Right lung (tissue), 5 donors: ENCODE data around the gene EEFSEC. TPM values are rescaled to one million over a fixed set of nuclear protein-coding genes. Genes with fewer than 3 reads are reported as not detected.

Experiments used
- DNase-seq, 2 donors: peaks; one replicate each; pipeline ENCODE4 v3.0.0-alpha.2; 2013
- polyA plus RNA-seq, 5 donors: library from polyadenylated mRNA; unstranded; fragments of 120-200 nt; gene quantifications; one replicate each; pipeline versions ENCODE4 v1.2.1 to v1.2.3, GENCODE V29; 2013; ENCODE audit warnings: inconsistent platforms in 1 of 5, low replicate concordance in 1 of 5; ENCODE audit not compliant: insufficient read length in 5 of 5, insufficient read depth in 1 of 5

EEFSEC gene
- polyA plus RNA-seq, 5 donors = 17.5 to 28.6 (median 18.8) TPM

DNA sequence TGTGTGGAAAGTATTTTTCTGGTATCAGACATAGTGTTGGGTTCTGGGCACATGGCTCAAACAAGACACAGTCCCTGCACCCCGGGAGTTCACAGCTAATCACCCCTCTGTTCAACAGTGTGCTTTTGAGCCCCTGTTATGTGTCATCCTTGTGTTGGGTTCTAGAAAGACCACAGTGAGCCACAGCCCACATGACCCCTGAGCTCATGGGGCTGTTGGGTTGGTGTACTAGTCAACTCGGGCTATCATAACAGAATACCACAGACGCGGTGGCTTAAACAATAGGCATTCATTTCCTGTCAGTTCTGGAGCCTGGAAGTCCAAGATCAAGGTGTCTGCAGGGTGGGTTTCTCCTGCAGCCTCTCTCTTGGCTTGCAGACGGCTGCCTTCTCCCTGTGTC, 213.4 kb downstream of the EEFSEC start:
- no peak for DNase-seq

DNA sequence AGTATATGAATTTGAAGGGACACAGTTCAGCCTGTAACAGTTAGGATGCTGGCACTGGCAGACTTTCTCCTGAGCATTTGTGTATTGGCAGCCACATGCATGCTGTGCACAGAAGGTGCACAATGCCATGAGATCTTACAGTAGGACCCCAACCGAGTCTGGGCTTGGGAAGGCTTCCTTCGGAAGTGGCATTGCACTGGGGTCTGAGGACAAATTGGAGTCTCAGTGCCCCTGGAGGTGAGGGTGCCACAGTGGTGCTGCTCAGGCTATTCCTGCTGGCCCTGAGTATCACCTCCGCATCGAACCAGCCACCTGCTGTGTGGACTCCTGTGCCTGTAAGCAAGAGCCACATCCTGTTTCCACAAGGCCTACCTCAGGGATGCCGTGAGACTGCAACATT, 213.9 kb downstream of the EEFSEC start:
- DNase-seq = no peak

DNA sequence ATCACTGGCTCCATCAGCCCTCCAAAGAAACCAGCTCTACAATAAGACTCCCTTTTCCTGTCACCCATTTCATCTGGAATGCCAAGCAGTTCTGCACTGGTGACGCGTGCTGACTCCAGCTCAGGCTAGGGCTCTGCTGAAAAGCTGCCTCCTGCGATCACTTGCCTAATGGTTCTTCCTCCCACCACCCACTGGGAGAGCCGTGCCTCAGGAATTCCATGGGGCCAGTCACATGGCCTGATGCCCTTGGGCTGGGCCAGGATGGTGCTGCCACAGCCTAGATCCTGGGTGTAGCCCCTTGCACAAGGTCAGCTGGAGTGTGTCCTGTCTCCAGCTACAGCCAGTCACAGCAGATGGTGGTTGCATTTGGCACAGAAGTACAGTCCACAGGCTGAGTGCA, 214.5 kb downstream of the EEFSEC start:
- no peak for DNase-seq

DNA sequence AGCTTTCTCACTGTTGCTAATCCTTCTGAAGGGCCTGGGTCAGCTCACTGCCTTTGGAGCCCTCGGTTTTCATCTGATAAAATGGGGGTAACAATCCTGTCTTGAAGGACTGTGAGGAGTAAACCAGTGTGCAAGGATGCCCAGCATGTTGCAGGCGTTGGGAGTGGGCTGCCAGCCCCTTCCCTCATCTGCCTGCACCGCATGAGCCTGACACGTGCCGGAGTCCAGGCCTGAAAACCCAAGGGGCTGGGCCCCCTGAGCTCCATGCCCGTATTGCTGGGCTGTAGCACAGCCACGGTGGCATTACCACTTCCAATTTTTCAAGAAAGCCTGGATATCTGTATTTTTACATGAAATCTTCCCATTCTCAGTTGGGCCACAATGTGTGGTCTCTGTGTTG, 215.3 kb downstream of the EEFSEC start:
- DNase-seq = no peak

DNA sequence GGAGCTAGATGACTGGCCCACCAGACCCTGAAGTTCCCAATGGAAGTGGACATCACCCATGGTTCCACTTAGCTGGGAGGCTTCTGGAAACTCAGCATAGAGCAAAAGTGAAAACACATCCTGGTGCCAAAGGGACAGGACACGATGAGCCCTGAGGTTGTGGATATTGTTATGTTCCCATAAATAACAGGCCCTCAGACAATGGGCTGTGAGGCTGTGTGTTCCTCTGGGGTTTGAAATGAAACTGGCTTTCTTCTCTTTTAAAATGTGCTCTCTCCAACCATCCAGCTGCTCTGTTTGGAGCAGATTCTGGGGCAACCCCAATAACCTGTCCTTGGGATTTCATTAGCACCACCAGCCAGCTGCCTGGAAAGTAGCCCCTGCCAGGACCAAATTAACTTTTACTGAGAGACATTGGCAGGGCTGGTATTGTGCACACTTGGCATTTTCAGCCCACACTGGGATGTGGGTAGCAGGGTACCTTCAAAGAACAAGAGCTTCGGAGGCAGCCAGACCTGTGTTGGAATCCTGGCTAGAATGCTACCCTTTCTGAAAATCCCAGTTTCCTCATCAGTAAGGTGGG, 215.9 kb downstream of the EEFSEC start:
- DNase-seq = no peak

DNA sequence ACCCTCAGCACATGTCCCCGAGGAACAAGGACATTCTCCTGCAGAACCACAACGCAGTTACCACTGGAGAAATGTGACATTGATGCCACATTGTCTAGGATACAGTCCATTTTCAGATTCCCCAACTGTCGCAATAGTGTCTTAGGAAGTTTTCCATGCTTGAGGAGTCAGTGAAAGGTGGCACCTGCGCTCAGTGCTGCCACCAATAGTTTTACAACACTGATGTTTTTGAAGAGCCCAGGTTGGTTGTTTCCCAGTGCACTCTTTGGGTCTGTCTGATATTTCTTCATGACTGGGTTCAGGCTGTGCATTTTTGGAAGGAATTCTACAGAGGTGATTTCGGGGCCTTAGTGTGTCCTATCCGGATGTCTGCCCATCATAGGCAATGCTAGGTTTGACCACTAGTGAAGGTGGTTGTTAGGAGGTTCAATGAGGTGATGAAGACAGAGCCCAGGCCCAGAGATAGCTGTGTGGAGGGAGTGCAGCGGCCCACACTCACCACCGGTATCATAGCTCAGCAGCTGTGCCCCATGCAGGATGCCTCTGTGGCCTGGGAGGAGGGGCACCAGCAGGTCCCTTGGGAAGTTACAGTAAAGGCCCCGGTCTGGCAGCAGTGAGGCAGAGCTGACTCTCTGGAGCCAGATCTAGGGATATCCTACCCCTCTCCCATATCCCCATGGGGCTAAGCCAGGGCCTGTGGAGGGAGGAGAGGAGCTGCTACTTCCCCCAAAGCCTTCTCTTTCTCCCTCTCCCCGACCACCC, 216.8 kb downstream of the EEFSEC start:
- DNase-seq = no peak

DNA sequence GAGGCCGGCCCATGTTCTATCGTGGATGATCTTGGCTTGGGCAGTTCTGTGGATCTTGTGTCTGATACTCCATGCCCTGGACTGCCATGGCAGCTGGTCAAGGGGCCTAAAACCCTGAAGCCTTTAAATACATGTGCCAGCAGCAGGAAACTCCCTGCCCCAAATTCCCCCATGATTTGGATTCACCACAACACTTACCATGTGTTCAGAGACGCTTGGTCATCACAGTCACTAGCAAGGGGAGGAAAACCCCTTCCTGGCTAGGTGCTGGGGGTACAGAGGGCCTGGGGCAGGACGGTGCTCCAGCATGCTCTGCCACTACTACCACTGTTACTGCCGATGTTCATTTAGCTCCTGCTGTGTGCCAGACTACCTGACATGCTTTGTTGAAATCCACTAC, 219.0 kb downstream of the EEFSEC start:
- no peak for DNase-seq

DNA sequence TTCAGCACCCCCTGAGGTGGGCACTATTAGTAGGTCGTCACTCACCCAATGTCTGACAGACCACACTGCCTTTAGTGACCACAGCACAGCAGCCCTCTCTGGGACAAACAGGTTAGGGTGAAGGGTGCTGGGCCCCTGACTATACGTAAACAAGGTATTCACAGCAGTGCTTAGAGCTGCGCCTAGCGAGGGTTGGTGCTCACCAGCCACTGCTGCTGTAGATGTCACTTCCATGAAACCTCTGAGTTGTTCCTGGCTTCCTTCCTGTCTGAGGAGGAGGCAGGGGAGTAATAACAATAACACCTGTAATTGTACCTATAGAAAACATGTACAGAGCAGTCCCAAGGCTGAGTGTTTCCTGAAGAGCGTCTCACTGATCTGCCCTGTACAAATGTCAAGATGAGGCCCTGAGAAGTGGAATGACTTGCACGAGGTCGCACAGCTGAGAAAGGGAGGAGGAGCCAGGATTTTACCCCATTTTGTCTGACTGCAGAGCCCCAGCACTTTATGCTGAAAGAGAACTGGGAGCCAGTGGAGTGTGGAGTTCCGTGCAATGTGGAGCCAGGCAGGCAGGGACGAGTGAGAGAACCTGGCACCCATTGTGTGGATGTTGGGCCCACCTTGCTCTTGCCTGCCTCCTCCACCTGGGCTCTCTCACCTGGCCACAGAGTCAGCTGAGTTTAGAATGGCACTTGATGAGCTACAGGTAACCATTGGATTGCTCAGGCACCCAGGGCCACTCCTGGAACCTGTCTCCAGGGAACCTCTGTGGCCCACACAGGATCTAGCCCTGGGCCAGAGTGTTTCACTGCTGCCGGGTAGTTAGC, 219.6 kb downstream of the EEFSEC start:
- no peak for DNase-seq

DNA sequence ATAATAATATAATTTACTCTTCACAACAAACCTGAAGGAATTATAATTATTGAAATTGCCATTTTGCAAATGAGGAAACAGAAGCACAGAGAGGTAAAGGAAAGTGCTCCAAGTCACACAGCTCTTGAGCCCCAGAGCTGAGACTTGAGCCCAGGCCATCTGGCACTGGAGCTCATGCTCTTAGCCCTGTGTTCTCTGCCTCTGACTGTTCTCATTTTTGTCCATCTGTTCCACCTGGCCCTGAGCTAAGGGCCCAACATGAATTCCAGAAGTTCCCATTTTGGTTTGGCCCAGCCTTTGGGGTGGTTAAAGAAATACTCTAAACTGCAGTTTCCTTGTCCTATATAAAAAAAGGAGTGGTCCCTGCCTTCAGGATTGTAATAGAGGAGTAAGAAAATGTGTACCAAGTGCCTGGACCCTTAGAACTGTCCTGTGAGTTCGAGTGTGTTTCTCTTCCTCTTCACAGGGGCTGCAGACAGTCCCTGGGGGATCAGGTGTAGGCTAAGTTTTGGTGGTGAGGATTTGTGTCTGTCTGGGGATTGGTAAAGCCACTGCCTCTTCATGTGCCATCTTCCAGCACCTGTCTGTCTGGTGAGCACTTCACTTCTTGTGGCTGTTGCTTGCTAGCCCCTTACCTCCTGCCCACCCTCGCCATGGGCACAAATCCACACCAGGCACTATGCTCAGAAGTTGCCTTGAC, 221.6 kb downstream of the EEFSEC start:
- no peak for DNase-seq

DNA sequence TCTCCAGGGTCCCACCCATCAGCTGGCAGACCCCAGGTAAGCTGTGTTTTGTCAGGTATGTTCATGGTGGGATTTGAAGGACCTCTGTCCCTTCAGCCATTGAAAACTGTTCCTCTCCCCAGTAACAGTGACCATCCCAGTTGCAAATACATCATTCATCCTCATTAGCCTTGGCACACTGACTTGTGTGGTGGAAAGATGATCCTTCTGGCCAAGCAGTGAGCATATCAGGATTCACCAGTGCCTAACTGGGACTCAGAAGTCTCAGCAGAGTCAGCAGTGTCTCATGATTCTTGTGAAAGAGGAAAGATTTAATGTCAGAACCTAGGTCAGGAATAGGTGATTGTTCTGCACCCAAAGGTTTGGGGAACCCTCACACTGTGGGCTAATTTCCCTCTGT, 223.2 kb downstream of the EEFSEC start:
- DNase-seq = no peak

DNA sequence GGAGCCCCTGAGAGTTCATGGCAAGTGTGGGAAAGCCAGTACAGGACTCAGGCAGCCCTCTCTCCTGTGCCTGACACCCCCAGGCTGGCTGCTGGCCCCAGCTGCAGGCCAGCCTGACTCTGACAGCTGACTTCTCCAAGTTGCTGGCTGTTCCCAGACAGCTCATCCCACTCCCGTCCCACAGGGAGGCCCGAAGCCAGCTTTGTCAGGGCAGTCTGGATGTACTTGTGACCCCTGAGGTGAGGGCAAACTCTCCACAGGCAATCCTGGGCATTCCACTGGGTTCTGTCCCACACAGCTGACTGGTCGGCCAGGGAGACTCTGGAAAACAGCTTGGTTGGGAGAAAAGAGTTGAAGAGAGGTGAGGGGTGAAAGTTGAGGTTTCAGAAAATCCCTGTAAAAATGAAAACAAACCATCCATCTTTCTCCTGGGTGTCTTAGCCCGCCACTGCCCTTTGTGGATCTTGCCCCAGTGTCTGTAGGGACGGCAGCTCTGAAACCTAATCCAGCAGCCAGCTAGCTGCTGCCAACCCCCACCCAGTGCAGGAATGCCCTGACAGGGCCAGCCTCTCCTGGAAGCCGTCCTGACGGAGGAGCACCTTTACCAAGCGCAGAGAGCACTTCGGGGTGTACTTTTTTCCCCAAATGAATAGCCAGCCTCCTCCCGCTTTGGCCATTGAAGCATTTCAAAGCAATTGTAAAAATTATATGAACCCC, 225.5 kb downstream of the EEFSEC start:
- peak in 1 of 2 donors; percentile 45 for DNase-seq

DNA sequence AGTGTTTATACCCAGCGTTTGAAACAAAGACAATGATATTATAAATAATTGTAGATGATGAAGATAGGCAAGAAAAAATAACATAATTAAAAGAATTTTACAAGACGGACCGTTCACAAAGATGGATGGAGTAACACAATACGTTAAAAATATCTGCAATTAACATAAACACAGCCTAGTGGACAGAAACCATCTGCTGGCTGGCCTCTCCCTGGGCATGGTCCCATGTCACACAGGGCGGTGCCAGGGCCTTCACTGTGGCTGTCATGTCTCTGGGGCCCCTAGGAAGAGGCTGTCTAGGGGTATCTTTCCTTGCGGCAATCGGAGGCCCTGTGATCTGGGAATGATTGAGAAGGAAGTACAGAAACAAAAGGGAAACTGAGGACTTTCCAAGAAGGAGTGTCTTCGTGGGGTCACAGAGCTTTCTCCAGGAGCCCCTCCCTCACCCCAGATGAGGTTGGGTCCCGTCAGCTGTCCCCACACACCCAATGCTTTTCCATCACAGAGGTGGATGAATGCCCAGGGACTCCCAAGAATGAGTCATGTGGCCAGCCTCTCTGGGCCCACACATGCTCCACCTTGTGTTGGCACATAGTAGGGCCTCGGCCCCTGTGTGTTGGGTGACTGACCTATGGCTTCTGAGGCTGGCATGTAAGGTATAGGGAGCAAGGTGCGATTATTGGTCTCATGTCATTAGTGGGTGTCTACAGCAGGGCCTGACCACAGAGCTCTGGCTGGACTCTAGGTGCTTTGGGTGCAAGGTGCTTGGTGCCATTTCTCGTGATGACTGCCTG, 226.3 kb downstream of the EEFSEC start:
- DNase-seq = no peak

DNA sequence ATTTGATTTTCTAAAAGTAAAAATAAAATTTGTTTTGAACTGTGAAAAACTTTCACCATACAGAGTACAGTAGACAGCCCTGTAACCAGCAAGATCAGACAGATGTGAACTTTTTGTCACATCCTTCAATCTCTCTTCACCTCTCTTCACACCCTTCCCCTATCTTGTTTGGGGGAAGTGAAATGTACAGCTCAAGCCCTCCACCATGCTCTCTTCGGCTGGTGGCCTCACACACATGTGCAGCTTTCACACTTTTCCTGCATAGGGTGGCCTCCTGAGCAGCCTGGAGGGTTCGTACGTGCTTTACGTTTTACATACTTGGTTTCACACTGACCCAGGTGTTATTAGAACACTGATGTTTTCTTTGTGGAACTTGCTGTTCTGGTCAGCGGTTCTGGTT, 227.0 kb downstream of the EEFSEC start:
- no peak for DNase-seq

DNA sequence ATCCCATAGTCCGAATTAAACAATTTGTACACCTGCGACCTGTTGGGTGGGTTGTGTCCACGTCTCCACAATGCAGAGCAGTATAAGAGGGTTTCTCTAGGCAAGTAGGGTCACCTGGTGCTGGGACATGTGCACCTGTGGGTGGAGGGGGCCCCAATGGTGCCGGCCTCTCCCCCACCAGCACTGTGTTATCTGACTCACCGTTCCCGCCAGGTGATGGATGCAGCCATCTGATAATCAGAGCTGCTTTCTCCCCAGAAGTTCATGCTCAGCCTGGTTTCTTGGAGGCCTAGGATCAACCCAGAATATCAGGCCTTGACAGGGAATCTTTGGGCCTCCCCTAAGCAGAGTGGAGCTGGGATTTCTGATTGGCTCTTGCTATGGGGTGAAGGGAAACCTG, 227.4 kb downstream of the EEFSEC start:
- no peak for DNase-seq

DNA sequence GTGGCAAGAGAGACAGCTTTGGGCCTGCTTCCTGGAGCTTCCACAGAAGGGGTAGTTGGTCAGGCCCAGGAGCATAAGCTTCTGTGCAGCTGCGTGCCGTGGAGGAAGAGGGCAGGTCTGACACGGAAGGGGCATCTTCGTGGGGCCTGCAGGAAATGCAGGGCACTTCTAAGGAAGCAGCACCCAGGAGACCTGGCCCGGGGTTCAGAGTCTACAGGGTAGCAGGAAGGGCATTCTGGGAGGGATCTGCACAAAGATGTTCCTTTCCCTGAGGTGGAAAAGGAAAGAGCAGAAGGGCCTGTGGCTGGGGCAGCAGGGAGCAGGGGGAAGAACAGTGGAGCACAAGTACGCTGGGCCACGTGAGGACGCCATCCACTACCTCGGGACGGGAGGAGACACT, 228.3 kb downstream of the EEFSEC start:
- DNase-seq = no peak

DNA sequence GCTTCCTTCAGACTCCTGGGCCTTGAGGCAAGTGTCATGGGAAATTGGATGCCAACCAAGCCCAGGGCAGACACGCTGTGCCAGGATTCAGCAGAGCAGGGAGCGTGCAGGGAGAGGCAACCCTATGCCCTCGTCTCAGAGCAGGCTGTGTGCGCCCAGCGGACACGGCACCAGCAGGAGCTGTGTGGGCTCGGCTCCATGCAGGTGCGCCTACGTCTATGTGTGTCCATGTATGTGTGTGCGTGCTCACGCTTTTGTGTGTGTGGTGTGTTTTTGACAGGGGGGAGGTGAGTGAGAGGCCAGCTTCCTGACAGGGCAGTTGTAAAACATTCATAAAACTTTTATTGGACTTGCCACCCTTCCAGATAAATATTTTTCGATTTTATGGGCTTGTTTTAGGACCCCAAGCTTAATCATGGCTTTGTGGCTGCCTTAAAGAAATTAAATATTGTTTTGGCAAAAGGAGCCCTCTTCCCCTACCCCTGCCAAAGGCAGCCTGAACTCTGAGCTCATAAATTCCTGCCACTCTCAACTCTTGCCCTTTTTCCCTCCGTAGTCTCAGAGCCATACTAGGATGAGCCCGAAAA, 229.0 kb downstream of the EEFSEC start:
- DNase-seq = no peak

DNA sequence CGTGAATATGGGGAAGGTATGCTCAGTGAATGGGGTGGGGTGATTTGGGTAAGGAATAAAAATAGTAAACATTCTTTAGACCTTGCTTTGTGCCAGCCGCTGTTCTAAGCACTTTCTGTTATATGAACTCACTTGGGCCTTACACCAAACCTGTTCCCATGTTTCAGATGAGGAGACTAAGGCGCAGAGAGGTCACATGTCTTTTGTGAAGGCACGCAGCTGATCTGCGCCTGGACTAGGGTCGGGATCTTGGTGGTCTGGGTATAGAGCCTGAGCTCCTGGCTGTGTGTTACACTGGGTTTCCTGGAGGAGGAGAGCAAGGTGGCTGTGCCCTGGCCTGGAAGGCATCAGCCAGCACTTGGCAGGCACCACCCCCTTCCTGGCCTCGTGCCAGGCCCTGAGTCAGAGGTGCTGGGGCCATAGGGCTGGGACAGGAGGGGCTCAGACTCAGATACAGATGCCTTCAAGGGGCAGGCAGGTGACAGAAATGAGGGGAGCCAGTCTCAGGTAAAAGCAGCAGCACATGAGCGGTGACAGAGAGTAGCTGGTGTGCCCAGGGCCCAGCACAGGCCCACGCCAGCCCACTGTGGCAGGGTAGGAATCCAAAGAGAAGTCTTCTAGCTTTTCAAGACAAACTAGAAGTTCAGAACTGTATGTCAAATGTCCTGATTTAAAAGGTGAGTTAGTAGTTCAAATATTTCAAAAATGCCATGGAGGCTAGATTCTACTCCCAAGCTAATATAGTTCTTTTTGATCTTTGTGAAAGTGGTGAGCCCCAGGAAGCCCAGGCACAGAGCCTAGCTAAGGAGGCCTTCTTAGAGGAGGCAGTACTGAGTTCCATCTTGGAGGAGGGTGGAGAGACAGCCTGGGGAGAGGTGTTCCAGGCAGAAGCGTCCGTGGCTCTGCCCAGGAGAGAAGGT, 230.3 kb downstream of the EEFSEC start:
- peak; percentile 42 to 54 for DNase-seq

DNA sequence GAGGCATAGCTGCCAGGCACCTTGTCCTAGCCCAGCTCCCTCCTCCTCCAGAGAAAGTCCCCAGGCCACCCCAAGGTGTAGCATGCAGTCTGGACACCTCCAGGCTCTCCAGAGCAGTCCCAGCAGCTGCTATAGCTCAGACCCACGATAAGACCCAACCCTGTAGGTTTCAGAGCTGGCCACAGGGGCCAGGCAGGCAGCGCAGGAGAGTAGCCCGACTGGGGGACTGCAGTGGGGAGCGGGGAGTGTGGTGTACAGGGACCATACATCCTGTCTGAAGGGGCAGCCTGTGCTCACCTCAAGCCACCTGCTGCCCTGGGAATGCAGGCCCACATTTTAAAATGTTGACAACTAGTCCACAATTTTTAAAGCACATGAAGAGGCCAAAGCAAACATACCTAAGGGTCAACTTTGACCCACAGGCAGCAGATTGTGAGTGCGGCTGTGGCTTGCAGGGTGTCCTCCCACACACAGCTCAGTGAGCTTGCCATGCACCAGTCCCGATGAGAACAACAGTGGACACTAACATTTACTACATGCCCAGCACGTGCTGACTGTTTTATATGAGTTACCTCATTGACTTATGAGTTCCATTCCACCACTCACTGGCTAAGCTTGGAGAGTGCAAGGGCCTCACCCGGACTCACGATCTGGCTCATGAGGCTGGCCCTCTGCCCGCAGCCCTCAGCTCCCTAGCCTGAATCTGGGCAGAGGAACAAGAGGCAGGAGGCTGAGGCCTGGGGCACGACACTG, 232.0 kb downstream of the EEFSEC start:
- no peak for DNase-seq
